IPS-15b (cell line): Measurements from ENCODE around the gene TFDP2.

ENCODE experiments used
- H3K27me3 ChIP-seq: one replicate; pipeline ENCODE4 v1.6.1; 2013; ENCODE audit warnings: low read length; ENCODE audit not compliant: control insufficient read depth, insufficient read depth
- H3K36me3 ChIP-seq: one replicate; pipeline ENCODE4 v1.6.1; 2013; ENCODE audit warnings: low read length; ENCODE audit not compliant: control insufficient read depth, insufficient read depth
- H3K4me1 ChIP-seq: one replicate; pipeline ENCODE4 v1.6.1; 2013; ENCODE audit warnings: mild to moderate bottlenecking, low read length; ENCODE audit not compliant: control insufficient read depth, insufficient read depth
- H3K4me3 ChIP-seq: one replicate; pipeline ENCODE4 v1.5.1; 2013; ENCODE audit warnings: low read depth, low read length
- H3K9ac ChIP-seq: one replicate; pipeline ENCODE4 v1.6.1; 2013; ENCODE audit warnings: low read depth, mild to moderate bottlenecking, low read length
- H3K9me3 ChIP-seq: one replicate; pipeline ENCODE4 v1.6.1; 2013; ENCODE audit warnings: mild to moderate bottlenecking, low read length; ENCODE audit not compliant: control insufficient read depth, insufficient read depth

TFDP2 gene

DNA sequence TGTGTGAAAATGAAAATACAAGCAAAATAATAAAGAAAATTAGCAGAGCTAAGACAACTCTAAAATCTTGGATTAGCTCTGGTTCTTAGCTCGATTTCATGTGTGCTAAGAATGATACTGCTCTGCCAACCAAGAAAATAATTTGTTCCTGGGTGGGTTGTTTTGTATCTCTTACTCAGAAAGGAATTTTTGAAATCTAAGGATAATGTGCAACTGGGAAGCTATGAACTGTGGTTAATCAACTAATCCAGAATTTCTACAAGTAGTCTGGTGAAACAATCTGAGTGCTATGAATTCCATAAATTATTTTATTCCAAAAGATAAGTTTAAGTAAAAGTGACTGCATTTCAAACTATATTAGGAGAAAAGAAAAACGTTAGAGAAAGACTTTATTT is 92.0 kb downstream of the TFDP2 start:
- Histone ChIP-seq H3K4me3 (no peak overlapping the region), H3K9me3 (no peaks in the 10 kb centered on the region)

GRCh38 chr3:142056656-142057330 is 92.6 kb downstream of the TFDP2 start:
- Histone ChIP-seq H3K36me3 (no peaks in the 10 kb centered on the region), H3K4me3 (no peak overlapping the region), H3K9ac (no peak overlapping the region), H3K4me1 (no peaks in the 10 kb centered on the region), H3K9me3 (no peaks in the 10 kb centered on the region), H3K27me3 (no peaks in the 10 kb centered on the region)

More for the DNA sequence above, 92.0 kb downstream of the TFDP2 start:
- Histone ChIP-seq H3K9ac (no peak overlapping the region), H3K4me1 (no peaks in the 10 kb centered on the region), H3K27me3 (no peaks in the 10 kb centered on the region), H3K36me3 (no peaks in the 10 kb centered on the region)

DNA sequence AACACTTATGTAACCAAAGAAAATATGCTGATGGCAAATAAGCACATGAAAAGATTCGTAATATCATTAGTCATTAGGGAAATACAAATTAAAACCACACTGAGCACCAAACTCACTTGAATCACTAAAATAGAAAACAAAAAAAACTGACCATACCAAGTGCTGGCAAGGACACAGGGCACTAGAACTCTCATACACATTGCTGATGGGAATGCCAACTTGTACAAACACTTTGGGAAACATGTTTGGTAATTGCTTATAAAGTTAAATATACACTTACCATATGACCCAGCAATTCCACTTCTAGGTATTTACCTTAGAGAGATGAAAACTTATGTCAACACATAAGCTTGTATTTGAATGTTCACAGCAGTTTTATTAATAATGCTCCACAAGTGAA is 95.5 kb downstream of the TFDP2 start:
- Histone ChIP-seq H3K27me3 (no peaks in the 10 kb centered on the region), H3K36me3 (no peaks in the 10 kb centered on the region), H3K4me1 (no peaks in the 10 kb centered on the region), H3K9me3 (no peaks in the 10 kb centered on the region), H3K9ac (no peak overlapping the region), H3K4me3 (no peak overlapping the region)

- H3K9me3 ChIP-seq: no peaks in the 10 kb centered on the region
- no peaks in the 10 kb centered on the region for H3K27me3 ChIP-seq
- no peak overlapping the region for H3K4me3 ChIP-seq
- no peak overlapping the region for H3K9ac ChIP-seq
- no peaks in the 10 kb centered on the region for H3K4me1 ChIP-seq
- H3K36me3 ChIP-seq: no peaks in the 10 kb centered on the region
Observed at GRCh38 chr3:142053244-142053643, 96.1 kb downstream of the TFDP2 start.

- Histone ChIP-seq H3K4me1 (no peaks in the 10 kb centered on the region), H3K36me3 (no peaks in the 10 kb centered on the region), H3K27me3 (no peaks in the 10 kb centered on the region), H3K4me3 (no peak overlapping the region), H3K9ac (no peak overlapping the region), H3K9me3 (no peaks in the 10 kb centered on the region)
Observed at GRCh38 chr3:142051351-142051750, 98.0 kb downstream of the TFDP2 start.

DNA sequence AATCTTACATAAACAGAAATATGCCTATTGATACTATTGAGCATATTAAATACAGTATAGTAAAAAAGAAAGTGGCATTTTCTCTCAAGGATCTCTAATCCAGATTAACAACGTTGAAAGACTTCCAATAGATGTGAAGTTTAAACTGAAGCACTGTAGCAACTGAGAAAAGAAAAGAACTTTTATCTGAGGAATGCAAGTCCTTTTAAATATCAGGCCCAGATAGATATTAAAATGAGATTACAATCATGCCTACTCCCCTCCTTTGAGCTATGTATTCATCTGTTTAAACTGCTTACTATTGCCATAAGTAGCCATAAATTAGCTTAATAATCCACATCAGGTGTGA is 102.3 kb downstream of the TFDP2 start:
- no peak overlapping the region for H3K9ac ChIP-seq
- H3K27me3 ChIP-seq: no peaks in the 10 kb centered on the region
- no peaks in the 10 kb centered on the region for H3K9me3 ChIP-seq
- H3K4me1 ChIP-seq: no peaks in the 10 kb centered on the region
- no peaks in the 10 kb centered on the region for H3K36me3 ChIP-seq
- H3K4me3 ChIP-seq: no peak overlapping the region

DNA sequence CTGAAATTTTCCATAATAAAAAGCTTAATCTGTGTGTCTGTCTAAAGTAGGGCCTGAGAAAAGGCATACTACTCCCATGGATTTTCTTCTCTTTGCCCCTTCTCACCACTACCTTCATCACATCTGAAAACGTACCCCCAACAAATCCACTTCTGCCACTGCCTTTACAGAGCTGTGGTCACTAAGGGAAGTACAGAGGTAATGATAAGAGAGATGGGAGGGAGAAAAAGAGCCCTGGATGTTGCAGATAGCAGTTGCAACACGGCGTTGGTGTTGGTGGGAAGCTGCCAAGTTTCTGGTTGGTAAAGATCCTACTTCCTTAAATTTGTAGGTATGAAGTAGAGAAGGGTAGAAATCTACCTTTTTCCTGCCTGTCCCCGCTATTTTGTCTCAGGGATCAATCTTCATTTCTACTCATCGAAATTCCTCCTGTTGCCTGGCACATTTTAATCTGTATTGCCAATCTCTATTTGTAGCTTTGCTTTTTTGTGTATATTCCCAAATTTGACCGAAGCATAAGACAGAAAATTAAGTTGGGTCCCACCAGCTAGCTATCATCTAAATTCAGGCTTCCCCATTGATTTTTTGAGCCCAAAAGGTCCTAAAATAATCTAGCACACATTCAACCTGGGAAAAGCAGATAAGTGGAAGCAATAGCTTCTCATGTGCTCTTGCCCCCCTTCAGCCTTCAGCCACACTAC is 102.9 kb downstream of the TFDP2 start:
- H3K9me3 ChIP-seq: no peaks in the 10 kb centered on the region

DNA sequence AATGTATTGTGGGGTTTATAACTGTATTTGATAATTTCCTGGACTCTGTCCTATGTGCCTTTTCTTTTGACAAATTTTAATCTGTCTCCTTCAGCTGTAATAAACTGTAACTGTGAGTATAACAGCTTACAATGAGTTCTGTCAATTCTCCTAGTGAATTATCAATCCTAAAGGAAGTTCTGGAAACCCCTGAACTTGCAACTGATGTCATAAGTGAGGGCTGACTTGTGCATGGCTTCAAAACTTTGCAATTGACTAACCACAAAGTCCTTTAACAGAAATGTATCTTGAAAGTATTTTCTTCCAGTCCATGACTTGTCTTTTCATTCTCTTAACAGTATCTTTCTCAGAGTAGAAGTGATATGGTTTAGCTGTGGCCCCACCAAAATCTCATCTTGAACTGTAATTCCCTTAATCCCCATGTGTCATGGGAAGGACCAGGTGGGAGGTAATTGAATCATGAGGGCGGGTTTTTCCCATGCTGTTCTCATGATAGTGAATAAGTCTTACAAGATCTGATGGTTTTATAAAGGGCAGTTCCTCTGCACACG is 108.3 kb downstream of the TFDP2 start:
- H3K4me3 ChIP-seq: no peak overlapping the region

More for the DNA sequence above, 102.9 kb downstream of the TFDP2 start:
- no peaks in the 10 kb centered on the region for H3K36me3 ChIP-seq
- no peaks in the 10 kb centered on the region for H3K4me1 ChIP-seq
- H3K9ac ChIP-seq: no peak overlapping the region
- no peak overlapping the region for H3K4me3 ChIP-seq
- no peaks in the 10 kb centered on the region for H3K27me3 ChIP-seq

GRCh38 chr3:142035308-142035922 is 113.9 kb downstream of the TFDP2 start:
- H3K27me3 ChIP-seq: no peaks in the 10 kb centered on the region
- H3K36me3 ChIP-seq: no peaks in the 10 kb centered on the region
- no peak overlapping the region for H3K4me3 ChIP-seq
- no peaks in the 10 kb centered on the region for H3K9me3 ChIP-seq
- H3K9ac ChIP-seq: no peak overlapping the region
- no peaks in the 10 kb centered on the region for H3K4me1 ChIP-seq

More for the DNA sequence above, 108.3 kb downstream of the TFDP2 start:
- H3K9me3 ChIP-seq: no peaks in the 10 kb centered on the region
- H3K4me1 ChIP-seq: no peaks in the 10 kb centered on the region
- no peak overlapping the region for H3K9ac ChIP-seq
- H3K36me3 ChIP-seq: no peaks in the 10 kb centered on the region
- H3K27me3 ChIP-seq: no peaks in the 10 kb centered on the region

- no peak overlapping the region for H3K4me3 ChIP-seq
- no peaks in the 10 kb centered on the region for H3K9me3 ChIP-seq
- H3K27me3 ChIP-seq: no peaks in the 10 kb centered on the region
- no peak overlapping the region for H3K9ac ChIP-seq
- H3K36me3 ChIP-seq: no peaks in the 10 kb centered on the region
- H3K4me1 ChIP-seq: no peaks in the 10 kb centered on the region
Observed at GRCh38 chr3:142033292-142033691, 116.1 kb downstream of the TFDP2 start.

GRCh38 chr3:142031575-142031974 is 117.8 kb downstream of the TFDP2 start:
- Histone ChIP-seq H3K4me3 (no peak overlapping the region), H3K9ac (no peak overlapping the region), H3K4me1 (peaks cover 2% of the 10 kb centered on the region), H3K36me3 (no peaks in the 10 kb centered on the region), H3K27me3 (no peaks in the 10 kb centered on the region), H3K9me3 (no peaks in the 10 kb centered on the region)

DNA sequence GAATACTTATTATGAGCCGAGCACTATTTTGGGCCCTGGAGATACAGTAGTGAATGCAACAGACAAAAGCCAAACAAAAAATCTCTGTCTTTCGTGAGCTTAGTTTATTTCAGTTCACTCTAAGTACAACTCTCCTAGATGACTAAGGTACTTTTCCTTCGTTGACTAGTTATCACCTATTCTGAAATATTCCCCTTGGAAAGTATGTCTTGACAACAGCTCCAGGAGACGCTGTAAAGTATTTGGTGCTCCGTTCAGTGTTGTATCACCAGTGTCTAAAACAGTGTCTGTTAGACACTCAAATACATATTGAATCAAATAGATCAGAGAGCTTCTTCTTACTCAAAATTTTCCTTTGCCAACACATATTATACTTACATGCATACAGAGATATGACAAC is 119.6 kb downstream of the TFDP2 start:
- peaks cover 3% of the 10 kb centered on the region for H3K4me1 ChIP-seq
- H3K27me3 ChIP-seq: no peaks in the 10 kb centered on the region
- no peak overlapping the region for H3K9ac ChIP-seq

More for the DNA sequence above, 119.6 kb downstream of the TFDP2 start:
- Histone ChIP-seq H3K9me3 (no peaks in the 10 kb centered on the region), H3K4me3 (no peak overlapping the region), H3K36me3 (no peaks in the 10 kb centered on the region)
